Adrenal gland (tissue), 5 donors: ENCODE measurements around the gene TPGS2.

Experiments used
- CTCF ChIP-seq, 6 experiments: fragments of 450-650 bp in 4 of 6; fragments of 200-600 bp in 2 of 6; sonication (generic) in 1 of 6; IDR thresholded peaks; 1 replicate in 5 of 6; 2 replicates in 1 of 6; pipeline versions ENCODE4 v1.5.1 to v1.8.0; 2016 to 2021; ENCODE audit warnings: antibody characterized with exemption in 6 of 6, mild to moderate bottlenecking in 2 of 6, moderate library complexity in 1 of 6
- POLR2A ChIP-seq, 2 donors: fragments of 450-650 bp; IDR thresholded peaks; one replicate each; pipeline ENCODE4 v1.6.1; 2017; ENCODE audit warnings: antibody characterized with exemption in 2 of 2, mild to moderate bottlenecking in 2 of 2, moderate library complexity in 1 of 2
- donor health status: DM: no; HTN: no; CAD: no.

- no peak for TF ChIP-seq CTCF (IDR thresholded peaks at IDR 0.05)
- TF ChIP-seq POLR2A (IDR thresholded peaks at IDR 0.05) = no peak
Observed at GRCh38 chr18:36777566-36777965, 51.2 kb downstream of the TPGS2 start.
